ENCODE data around the gene LRRC74A.
"Not testable (repeated sequence)": the region's sequence is repeated elsewhere in the genome, so short reads cannot be mapped to it uniquely, and the experiment has no call there.

LRRC74A gene

DNA sequence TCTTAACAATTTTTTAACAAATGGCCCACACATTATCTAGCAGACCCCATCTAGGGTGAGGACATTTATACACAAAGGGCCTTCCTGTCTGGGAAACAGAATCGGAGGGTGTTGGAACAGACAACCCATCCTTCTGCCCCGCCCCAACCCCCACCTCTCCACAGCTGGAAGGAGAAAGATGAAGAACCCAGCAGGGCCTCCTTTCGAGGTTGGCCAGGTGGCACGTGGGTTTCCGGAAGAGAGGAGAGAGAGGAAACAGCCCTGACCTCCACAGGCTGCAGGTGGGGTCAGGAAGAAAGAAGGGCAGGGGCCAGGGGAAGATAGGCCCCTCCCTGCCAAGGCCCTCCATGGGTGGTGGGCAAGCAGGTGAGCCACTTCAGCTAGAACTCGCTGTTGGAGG is 57.2 kb downstream of the LRRC74A start:
- no peak for DNase-seq (ENCODE audit: low read depth in 2 of 2, low spot score in 1 of 2)

- DNase-seq (ENCODE audit: low read depth in 2 of 2, low spot score in 1 of 2): no peak
Observed at GRCh38 chr14:76884394-76884793, 58.2 kb downstream of the LRRC74A start.

DNA sequence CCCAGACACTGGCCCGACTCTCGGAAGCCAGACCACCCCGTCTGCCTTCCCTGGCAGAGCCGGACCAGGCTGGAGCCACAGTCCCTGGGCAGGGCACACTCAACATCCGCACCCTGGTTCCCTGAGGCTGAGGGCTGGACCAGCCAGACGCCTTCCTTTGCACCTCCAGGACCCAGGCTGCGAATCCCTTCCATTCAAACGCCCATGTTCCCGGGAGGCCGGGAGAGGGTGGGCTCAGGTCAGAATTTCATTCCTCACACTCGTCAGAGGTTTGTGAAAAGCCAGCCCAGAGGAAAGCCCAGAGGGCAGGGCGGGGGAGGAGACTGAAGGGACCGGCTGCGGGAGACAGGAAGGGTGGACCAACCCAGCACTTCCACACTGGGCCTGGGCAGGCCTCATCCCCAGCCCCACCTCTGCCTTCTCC is 58.7 kb downstream of the LRRC74A start:
- DNase-seq (ENCODE audit: low read depth in 2 of 2, low spot score in 1 of 2): no peak

DNA sequence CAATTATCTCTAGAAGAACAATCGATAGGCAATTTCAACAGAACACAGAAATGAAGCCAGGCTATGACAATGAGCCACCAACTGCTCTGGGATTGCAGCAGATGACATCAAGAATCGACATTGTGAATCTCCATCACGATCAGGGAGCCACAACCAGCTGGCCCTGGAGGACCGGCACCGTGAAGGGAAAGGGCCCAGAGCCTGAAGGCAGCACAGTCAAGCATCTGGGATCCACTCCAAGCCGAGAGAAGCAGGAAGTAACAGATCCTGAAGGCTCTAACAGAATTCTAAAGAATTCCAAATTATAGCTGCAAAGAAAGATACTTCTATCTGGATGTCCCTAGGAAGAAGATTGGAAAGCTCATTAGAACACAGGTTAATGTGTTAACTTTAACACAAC is 61.0 kb downstream of the LRRC74A start:
- DNase-seq (ENCODE audit: low read depth in 2 of 2, low spot score in 1 of 2): no peak

DNA sequence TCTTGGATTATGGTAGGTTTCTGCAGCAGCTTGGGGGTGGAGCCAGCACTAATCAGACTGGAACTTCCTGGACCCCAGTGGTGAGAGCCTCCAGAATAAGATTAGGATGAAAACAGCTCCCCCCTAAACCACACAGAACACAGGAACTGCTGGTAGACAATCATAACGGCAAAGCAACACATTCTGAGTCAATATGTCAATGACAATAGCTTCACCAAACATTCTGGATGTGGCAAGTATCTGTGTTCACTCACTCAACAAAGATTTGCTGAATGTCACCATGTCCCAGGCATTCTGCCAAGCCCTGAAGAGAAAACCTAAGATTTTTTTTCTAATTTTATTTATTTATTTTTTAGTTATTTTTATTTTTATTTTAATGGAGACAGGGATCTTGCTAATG is 65.2 kb downstream of the LRRC74A start:
- DNase-seq (ENCODE audit: low read depth in 2 of 2, low spot score in 1 of 2): no peak

GRCh38 chr14:76894308-76894707 is 68.1 kb downstream of the LRRC74A start:
- DNase-seq (ENCODE audit: low read depth in 2 of 2, low spot score in 1 of 2): no peak

DNA sequence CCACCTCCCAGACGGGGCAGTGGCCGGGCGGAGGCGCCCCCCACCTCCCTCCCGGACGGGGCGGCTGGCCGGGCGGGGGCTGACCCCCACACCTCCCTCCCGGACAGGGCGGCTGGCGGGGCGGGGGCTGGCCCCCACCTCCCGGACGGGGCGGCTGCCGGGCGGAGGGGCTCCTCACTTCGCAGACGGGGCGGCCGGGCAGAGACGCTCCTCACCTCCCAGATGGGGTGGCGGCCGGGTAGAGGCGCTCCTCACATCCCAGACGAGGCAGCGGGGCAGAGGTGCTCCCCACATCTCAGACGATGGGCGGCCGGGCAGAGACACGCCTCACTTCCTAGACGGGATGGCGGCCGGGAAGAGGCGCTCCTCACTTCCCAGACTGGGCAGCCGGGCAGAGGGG is 71.8 kb downstream of the LRRC74A start:
- not testable (repeated sequence) for DNase-seq (ENCODE audit: low read depth in 2 of 2, low spot score in 1 of 2)

DNA sequence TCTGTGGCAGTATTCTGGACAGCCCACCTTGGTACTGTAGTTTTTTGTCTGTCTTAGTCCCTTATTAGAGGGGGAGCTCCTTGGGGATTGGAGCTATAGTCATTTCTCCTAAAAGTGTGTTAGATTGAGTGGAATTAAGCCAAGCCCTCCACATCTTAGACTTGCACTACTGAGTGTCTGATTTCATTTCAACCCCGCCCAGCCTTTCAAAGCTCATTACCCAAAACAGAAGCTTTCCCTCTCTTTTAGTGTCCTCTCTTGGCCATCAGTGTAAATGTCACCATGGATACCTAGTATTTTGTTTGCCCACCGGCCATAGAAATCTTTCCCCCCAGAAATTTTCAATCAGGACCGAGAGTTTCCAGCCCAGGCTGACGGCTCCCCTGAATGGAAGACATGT is 74.5 kb downstream of the LRRC74A start:
- no peak for DNase-seq (ENCODE audit: low read depth in 2 of 2, low spot score in 1 of 2)

DNA sequence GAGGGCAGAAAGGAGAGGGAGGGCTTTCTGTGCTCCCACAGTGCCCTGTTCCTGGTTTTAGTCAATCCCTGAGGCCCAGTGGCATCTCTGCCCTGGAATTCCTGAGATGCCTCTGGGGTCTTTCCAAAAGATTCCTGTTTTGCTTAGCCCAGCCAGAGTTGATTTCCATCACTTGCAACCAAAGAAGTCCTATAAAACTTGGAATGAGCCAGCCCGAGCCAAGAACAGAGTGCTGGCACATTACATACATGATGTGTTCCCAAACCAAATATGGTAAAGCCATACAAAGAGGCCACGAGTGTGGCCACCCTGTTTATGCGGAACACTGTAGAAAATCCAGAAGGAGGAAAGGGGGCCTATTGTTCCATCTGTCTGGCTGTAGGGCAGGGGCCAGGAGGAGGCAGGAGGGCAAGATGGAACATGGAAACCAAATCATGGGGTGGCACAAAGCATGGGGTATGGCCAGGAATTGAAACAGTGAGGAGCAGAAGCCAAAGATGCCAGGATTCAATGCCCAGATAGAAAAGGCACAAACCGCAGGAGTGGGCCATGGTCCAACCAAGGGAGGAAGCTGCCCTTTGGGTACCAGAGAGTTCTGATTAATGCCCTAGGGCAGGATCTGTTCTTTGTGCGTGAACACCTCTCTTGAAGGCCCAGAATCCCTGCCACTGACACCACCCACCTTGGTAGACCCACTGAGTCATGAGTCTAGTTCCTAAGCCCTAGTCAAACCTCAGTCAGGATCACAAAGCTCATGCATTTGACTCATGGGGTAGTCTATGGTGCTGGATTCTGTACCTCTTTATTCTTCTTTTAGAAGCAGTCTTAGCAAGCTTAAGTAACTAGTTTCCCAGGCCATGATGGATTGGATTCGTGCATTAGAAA is 75.2 kb downstream of the LRRC74A start:
- no peak for DNase-seq (ENCODE audit: low read depth in 2 of 2, low spot score in 1 of 2)

DNA sequence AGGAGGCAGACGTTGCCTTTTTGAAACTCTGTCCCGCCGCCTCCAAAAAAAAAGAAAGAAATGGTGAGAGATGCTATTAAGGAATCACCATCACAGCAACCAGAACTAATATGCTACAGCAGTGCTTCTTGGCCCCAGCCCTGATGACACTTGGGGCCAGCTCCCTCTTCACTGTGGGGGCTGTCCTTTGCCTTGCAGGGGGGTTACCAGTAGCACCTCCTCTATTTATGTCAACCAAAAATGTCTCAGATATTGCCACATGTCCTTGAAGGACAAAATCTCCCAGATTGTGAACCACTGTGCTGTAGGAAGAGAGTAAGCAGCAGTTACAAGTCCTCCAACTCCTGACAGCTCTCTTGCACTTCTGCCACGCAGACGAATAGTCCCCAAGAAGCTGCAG is 76.4 kb downstream of the LRRC74A start:
- no peak for DNase-seq (ENCODE audit: low read depth in 2 of 2, low spot score in 1 of 2)

DNA sequence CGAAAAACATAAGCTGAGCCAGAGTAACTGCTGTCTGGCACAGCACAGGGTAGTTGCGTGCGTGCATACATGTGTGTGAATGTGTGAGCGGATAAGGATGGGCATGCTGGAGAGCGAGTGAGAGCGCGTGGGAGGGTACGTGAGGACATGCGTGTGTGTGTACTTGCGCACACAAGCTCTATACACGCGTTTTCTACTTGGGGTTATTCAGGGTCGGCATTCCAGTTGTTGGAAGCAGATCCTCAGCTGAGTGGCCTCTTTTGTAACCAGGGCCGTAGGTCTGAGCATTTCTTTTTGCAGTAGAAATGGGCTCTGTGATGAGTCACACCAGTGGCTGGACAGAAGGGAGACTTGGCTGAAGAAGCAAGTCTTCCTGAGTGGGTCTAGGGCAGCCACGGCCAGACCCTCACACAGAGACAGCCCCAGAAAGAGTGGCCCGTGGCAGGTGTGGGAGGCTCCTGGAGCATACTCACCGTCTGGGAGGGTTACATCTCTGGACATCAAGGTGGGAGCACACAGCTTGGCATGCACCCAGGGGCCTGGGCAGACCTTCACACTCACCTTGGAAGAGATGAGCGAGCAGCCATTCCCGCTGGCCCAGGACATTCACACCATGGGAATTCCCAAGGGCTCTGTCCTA is 78.0 kb downstream of the LRRC74A start:
- no peak for DNase-seq (ENCODE audit: low read depth in 2 of 2, low spot score in 1 of 2)

DNA sequence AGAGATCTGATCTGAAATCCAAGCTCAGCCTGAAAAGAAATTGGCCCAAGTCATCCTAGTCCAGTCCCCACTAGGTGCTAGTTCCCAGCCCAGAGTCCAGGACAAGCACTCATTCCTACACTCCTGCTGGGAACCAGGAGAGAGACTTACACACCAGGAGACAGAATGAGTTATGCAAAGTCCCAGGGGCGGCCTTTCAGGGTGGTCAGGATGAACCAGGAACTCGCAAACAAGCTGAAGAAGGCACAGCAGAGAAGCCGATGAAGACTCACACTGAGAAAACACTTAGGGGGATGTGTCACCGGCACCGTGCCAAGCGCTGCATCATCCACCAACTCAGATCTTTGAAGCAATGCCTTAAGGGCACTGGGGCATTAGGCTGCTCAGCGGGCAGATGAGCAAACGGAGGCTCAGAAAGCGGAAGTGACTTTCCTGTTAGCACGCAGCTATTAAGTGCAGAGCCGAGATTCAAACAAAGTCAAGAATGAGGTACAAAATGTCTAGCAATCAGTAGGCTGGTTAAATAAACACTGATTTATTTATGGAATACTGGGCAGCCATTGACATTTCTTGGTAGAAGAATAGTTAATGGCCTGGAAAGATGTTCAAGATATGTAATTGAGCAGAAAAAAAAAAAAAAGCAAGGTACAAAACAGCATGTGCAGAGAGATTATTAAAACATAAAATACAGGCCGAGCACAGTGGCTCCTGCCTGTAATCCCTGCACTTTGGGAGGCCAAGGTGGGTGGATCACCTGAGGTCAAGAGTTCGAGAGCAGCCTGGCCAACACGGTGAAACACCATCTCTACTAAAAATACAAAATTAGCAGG is 78.7 kb downstream of the LRRC74A start:
- peak; percentile 39 to 52 for DNase-seq (ENCODE audit: low read depth in 2 of 2, low spot score in 1 of 2)

DNA sequence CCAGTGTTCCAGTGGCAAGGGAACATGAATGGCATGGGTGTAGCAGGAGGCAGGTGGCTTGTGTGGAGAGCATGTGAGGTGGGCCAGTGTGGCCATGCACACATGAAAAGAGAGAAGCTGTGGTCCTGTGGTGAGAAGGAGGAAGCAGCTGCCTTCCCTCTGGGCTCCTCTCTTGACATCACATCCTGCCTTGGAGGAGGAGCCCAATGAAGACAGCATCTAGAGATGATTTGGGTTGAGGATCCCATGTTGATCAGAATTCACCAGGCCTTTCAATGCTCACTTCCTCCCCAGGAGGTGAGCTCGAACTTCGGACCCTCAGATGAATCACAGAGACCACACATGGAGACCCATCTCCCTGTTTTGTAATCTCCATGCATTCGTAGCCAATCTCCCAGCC is 82.6 kb downstream of the LRRC74A start:
- DNase-seq (ENCODE audit: low read depth in 2 of 2, low spot score in 1 of 2): peak in 1 of 2 donors; percentile 9

- DNase-seq (ENCODE audit: low read depth in 2 of 2, low spot score in 1 of 2): no peak
Observed at GRCh38 chr14:76909266-76909665, 83.1 kb downstream of the LRRC74A start.

DNA sequence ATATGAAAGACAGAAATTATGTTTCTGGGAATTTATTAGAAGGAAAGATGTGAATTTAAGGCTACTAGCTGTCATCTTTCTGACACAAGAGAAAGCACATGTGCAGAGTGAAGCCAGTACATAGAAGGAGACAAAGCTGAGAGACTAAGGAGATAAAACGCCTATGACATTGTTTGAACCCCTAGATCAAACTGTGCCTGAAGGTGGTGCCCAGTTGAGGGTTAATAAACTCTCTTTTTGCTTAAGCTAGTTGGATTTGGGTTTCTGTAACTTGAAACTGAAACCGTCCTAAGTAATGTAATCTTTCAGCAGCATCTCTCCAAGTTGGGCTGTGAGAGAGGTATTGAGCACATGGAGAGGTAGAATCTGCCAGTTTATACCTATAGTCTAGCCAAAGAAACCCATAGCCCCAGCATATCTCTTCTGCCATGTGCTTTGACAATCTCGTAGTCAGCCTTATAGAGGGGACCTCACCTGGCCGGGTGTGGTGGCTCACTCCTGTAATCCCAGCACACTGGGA is 84.2 kb downstream of the LRRC74A start:
- DNase-seq (ENCODE audit: low read depth in 2 of 2, low spot score in 1 of 2): no peak

GRCh38 chr14:76911473-76911872 is 85.3 kb downstream of the LRRC74A start:
- DNase-seq (ENCODE audit: low read depth in 2 of 2, low spot score in 1 of 2): no peak

DNA sequence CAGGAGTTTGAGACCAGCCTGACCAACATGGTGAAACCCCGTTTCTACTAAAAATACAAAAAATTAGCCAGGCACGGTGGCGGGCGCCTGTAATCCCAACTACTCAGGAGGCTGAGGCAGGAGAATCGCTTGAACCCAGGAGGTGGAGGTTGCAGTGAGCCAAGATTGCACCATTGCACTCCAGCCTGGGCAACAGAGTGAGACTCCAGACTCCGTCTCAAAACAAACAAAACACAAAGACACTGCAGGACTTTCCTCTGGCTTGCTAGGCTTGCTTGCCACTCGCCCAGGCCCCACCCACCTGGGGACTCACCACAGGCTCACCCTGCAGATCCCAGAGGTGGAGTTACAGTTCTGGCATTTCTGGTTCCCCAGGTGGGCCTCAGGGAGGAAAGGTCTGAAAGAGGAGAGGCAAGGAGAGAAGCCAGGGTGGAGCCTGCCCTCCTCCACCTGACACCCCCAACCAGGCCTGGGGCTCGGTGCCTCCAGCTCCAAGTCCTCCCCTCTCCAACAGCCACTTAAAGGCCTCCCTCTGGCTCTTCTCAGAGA is 88.4 kb downstream of the LRRC74A start:
- not testable (repeated sequence) for DNase-seq (ENCODE audit: low read depth in 2 of 2, low spot score in 1 of 2)

DNA sequence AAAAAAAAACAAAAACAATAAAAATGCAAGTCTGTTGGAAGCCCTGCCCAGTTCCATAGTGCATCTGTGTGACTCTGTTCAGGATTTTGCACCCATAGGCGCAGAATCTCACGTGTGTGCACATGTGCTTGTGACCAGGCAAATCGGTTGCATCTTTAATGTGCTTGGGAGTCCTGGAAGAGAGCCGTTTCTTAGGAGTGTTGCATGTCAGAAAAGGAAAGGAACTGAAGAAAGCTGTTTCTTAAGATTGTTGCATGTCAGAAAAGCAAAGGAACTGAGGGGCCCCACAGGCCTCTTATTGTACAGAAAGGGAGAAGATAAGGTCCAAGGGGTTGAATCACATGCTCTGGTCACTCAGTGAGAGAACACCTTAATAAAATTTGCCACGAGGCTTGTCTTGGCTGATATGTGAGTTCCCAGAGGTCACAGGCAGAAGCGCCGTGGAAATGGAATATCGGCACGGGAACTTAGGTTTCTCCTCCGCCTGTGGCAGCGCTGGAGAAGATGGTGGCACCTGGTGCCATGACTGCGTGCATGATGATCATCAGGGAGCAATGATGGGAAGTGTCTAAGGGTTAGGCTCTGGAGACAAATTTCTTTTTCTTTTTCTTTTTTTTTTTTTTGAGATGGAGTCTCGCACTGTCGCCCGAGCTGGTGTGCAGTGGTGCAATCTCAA is 90.0 kb downstream of the LRRC74A start:
- DNase-seq (ENCODE audit: low read depth in 2 of 2, low spot score in 1 of 2): no peak

DNA sequence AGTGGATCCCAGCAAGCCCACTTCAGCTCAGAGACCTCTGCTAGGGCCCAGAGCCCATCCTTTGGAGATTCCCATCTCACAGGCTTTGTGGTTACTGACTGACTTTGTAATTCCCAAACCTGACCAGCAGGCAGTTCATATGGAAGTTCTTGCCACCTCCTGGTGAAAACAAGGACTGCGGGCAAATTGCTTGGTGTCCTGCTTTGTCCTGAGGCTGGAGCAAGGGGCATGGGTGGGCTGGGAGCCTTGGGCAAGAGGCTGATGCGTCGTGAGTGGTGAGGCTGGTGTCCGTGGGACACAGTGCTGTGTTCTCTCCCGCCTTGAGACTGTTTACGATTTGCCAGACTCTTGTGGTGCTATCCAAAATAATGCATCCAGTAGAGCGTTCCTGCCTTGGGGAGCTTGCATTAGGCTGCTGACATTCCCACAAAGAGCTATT is 91.0 kb downstream of the LRRC74A start:
- DNase-seq (ENCODE audit: low read depth in 2 of 2, low spot score in 1 of 2): no peak

DNA sequence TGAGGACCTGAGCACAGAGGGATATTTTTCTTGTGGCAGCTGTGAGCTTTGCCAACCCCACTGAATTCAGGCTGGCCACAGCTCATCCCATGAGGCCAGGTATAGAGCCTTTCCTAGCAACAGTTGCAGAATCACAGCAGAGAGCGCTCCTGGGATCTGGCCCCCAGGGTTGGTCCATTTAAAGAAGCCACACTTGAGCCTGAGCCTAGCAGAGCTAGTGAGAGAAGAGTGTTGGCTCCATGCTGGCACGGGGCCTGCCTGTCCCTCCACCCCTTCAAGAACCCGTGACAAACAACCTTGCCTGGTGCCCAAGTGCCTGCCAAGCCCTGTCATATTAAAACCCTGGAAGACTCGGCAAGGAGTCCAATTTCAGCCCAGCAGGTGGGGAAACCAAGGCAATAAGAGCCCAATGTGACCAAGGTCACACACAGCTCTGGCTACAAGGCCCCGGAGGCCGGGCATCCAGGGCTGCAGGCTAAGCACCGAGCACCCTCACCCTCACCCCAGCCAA is 91.6 kb downstream of the LRRC74A start:
- DNase-seq (ENCODE audit: low read depth in 2 of 2, low spot score in 1 of 2): no peak

Measured in stimulated activated CD8-positive, alpha-beta memory T cell treated with anti-CD3 and anti-CD28 coated beads, Interleukin-4, amount 100 ng/mL, for 1 hour (primary cell).